ENCODE results near the gene PAPPA.

Gene PAPPA

GRCh38 chr9:116383936-116384335, 230.3 kb downstream of the PAPPA start:
- no peak for ATAC-seq
- DNase-seq, result no peak

GRCh38 chr9:116387934-116388698, 234.5 kb downstream of the PAPPA start:
- ATAC-seq, result no peak
- no peak for DNase-seq

- DNase-seq (no peak), ATAC-seq (no peak)
Measured at GRCh38 chr9:116389541-116390302, 236.1 kb downstream of the PAPPA start.

GRCh38 chr9:116390303-116391228, 237.0 kb downstream of the PAPPA start:
- DNase-seq, result no peak

GRCh38 chr9:116391306-116391900, 237.8 kb downstream of the PAPPA start:
- no peak for DNase-seq
- ATAC-seq, result no peak

More at GRCh38 chr9:116390303-116391228, 237.0 kb downstream of the PAPPA start:
- no peak for ATAC-seq

- DNase-seq (no peak), ATAC-seq (no peak)
Measured at GRCh38 chr9:116393198-116393597, 239.6 kb downstream of the PAPPA start.

GRCh38 chr9:116394070-116394469, 240.5 kb downstream of the PAPPA start:
- DNase-seq, result no peak
- ATAC-seq, result no peak

- ATAC-seq (no peak), DNase-seq (no peak)
Measured at GRCh38 chr9:116394894-116395698, 241.5 kb downstream of the PAPPA start.

- DNase-seq, result no peak
- ATAC-seq, result no peak
Measured at GRCh38 chr9:116395699-116396037, 242.1 kb downstream of the PAPPA start.

- DNase-seq (no peak), ATAC-seq (no peak)
Measured at GRCh38 chr9:116403171-116403570, 249.6 kb downstream of the PAPPA start.

- DNase-seq, result no peak
- ATAC-seq, result no peak
Measured at GRCh38 chr9:116404228-116404627, 250.6 kb downstream of the PAPPA start.

GRCh38 chr9:116405321-116405720, 251.7 kb downstream of the PAPPA start:
- no peak for ATAC-seq

GRCh38 chr9:116406469-116406868, 252.9 kb downstream of the PAPPA start:
- DNase-seq (no peak), ATAC-seq (no peak)

More at GRCh38 chr9:116405321-116405720, 251.7 kb downstream of the PAPPA start:
- DNase-seq, result no peak

- ATAC-seq, result no peak
- no peak for DNase-seq
Measured at GRCh38 chr9:116409129-116409528, 255.5 kb downstream of the PAPPA start.

GRCh38 chr9:116409638-116410037, 256.0 kb downstream of the PAPPA start:
- DNase-seq, result no peak
- no peak for ATAC-seq

GRCh38 chr9:116411506-116411905, 257.9 kb downstream of the PAPPA start:
- DNase-seq (no peak), ATAC-seq (no peak)

GRCh38 chr9:116414374-116414773, 260.8 kb downstream of the PAPPA start:
- ATAC-seq, result no peak
- no peak for DNase-seq

GRCh38 chr9:116416421-116416820, 262.8 kb downstream of the PAPPA start:
- no peak for ATAC-seq
- DNase-seq, result no peak

GRCh38 chr9:116417464-116417863, 263.9 kb downstream of the PAPPA start:
- no peak for DNase-seq
- ATAC-seq, result no peak

- DNase-seq (no peak), ATAC-seq (no peak)
Measured at GRCh38 chr9:116419181-116419580, 265.6 kb downstream of the PAPPA start.

GRCh38 chr9:116420993-116421538, 267.5 kb downstream of the PAPPA start:
- no peak for ATAC-seq
- DNase-seq, result no peak

All from stimulated activated naive CD8-positive, alpha-beta T cell treated with anti-CD3 and anti-CD28 coated beads, Interleukin-15, Interleukin-2, amounts not matched to agents 100 U/mL and 50 U/mL, for 24 hours (primary cell).